Caco-2 (cell line): Measurements from ENCODE around the gene CCDC174. TPM values are rescaled to one million over a fixed set of nuclear protein-coding genes. Genes with fewer than 3 reads are reported as not detected.

Experiments
- BruUV-seq: library from RNA; stranded (reverse); fragments of 400-500 nt; replicated peaks from 2 replicates; lab custom pipeline; 2021; lab: Mats Ljungman, UMichigan
- CTCF ChIA-PET: fragments of 300-600 bp; sonication (Branson Sonifier 250); formaldehyde crosslinking; loops from one replicate; lab custom pipeline; 2022; ENCODE audit warnings: antibody characterized with exemption; lab: Charles Lee
- POLR2A ChIA-PET: fragments of 300-600 bp; sonication (Branson Sonifier 250); formaldehyde crosslinking; loops from one replicate; lab custom pipeline; 2022; ENCODE audit warnings: antibody characterized with exemption; lab: Charles Lee
- DNase-seq, 2 experiments: peaks; one replicate each; pipeline versions ENCODE4 v3.0.0 to v3.0.0-alpha.2; 2020 to 2022
- H3K27me3 ChIP-seq: replicated peaks from 2 replicates; pipeline ENCODE4 v1.6.0; 2011; ENCODE audit warnings: low read length; ENCODE audit not compliant: control insufficient read depth, insufficient read depth
- H3K36me3 ChIP-seq: 2 replicates; pipeline ENCODE4 v1.5.1; 2011; ENCODE audit warnings: low read length; ENCODE audit not compliant: control insufficient read depth, insufficient read depth
- H3K4me1 ChIP-seq: fragments of 250-450 bp; sonication (Bioruptor Pico); 2 replicates; pipeline ENCODE4 v1.5.1; 2020; ENCODE audit warnings: mild to moderate bottlenecking
- H3K4me3 ChIP-seq: 2 replicates; pipeline ENCODE4 v1.5.1; 2011; ENCODE audit warnings: low read depth, mild to moderate bottlenecking, control low read depth, low read length
- H3K9me3 ChIP-seq: fragments of 250-450 bp; sonication (Bioruptor Pico); 2 replicates; pipeline ENCODE4 v1.5.1; 2020; ENCODE audit warnings: mild to moderate bottlenecking, moderate library complexity
- H3K27ac Mint-ChIP-seq: one replicate; pipeline ENCODE4 v1.8.0; 2022; ENCODE audit warnings: mixed read lengths; ENCODE audit not compliant: unreplicated experiment
- H3K27me3 Mint-ChIP-seq: one replicate; pipeline ENCODE4 v1.8.0; 2022; ENCODE audit warnings: mixed read lengths; ENCODE audit not compliant: insufficient read depth, unreplicated experiment
- H3K36me3 Mint-ChIP-seq: one replicate; pipeline ENCODE4 v1.8.0; 2022; ENCODE audit warnings: mild to moderate bottlenecking, mixed read lengths; ENCODE audit not compliant: insufficient read depth, unreplicated experiment
- H3K4me1 Mint-ChIP-seq: one replicate; pipeline ENCODE4 v1.8.0; 2022; ENCODE audit warnings: low read depth, mixed read lengths; ENCODE audit not compliant: unreplicated experiment
- H3K4me3 Mint-ChIP-seq: one replicate; pipeline ENCODE4 v1.8.0; 2022; ENCODE audit warnings: mild to moderate bottlenecking, moderate library complexity, mixed read lengths; ENCODE audit not compliant: unreplicated experiment
- H3K9me3 Mint-ChIP-seq: one replicate; pipeline ENCODE4 v1.8.0; 2022; ENCODE audit warnings: mixed read lengths; ENCODE audit not compliant: unreplicated experiment
- CTCF ChIP-seq, 2 experiments: fragments of 200-600 bp in 1 of 2; IDR thresholded peaks; 1 replicate in 1 of 2; 2 replicates in 1 of 2; pipeline versions ENCODE4 v1.5.1 to v1.8.0; 2011 to 2022; ENCODE audit warnings: antibody characterized with exemption in 1 of 2, control low read depth in 1 of 2, inconsistent platforms in 1 of 2, low read depth in 1 of 2, low read length in 1 of 2, mild to moderate bottlenecking in 1 of 2, moderate library complexity in 1 of 2; ENCODE audit not compliant: insufficient read depth in 1 of 2, severe bottlenecking in 1 of 2, unreplicated experiment in 1 of 2
- intact Hi-C: fragments of 100-400 bp; cut with micrococcal nuclease; formaldehyde crosslinking; loops from one replicate; pipeline ENCODE4 v1.10.0; 2022; ENCODE audit not compliant: unreplicated experiment
- total RNA-seq: library from RNA; stranded (reverse); gene quantifications from 2 replicates; pipeline ENCODE4 v1.2.3, GENCODE V29; 2022

The CCDC174 gene
- total RNA-seq, 1 experiment from 2014 or later = 22.4 TPM

GRCh38 chr3:14689247-14689980 is 37.9 kb downstream of the CCDC174 start:
- ChIA-PET POLR2A (no interaction called here), CTCF (no interaction called here)
- no peak overlapping the region for H3K4me3 Mint-ChIP-seq
- intact Hi-C loops = no loop called here
- no peaks in the 10 kb centered on the region for H3K36me3 Mint-ChIP-seq
- Histone ChIP-seq H3K36me3 (no peaks in the 10 kb centered on the region), H3K4me1 (no peaks in the 10 kb centered on the region), H3K9me3 (peaks cover 9% of the 10 kb centered on the region; the same call in 1 of the 2 replicates), H3K4me3 (no peak overlapping the region), H3K27me3 (no peaks in the 10 kb centered on the region)
- no peak overlapping the region for H3K27ac Mint-ChIP-seq
- peaks cover 8% of the 10 kb centered on the region for H3K27me3 Mint-ChIP-seq
- TF ChIP-seq CTCF (IDR thresholded peaks at IDR 0.05; ENCODE audit: insufficient read depth in 1 of 2, low read depth in 1 of 2, low read length in 1 of 2, severe bottlenecking in 1 of 2, unreplicated experiment in 1 of 2) = no peak
- no peak for DNase-seq
- peaks cover 4% of the 10 kb centered on the region for H3K9me3 Mint-ChIP-seq
- H3K4me1 Mint-ChIP-seq = no peaks in the 10 kb centered on the region
- BruUV-seq = no TSS peak

GRCh38 chr3:14691239-14691638 is 39.7 kb downstream of the CCDC174 start:
- CTCF ChIA-PET = interaction anchor here (1.0 kb wide), 1 partner anchor 102 kb away, joined by 3 read pairs; no protein-coding TSS in a partner anchor
- H3K27me3 Mint-ChIP-seq = peaks cover 8% of the 10 kb centered on the region
- intact Hi-C loops = no loop called here
- TF ChIP-seq CTCF (IDR thresholded peaks at IDR 0.05; ENCODE audit: insufficient read depth in 1 of 2, low read depth in 1 of 2, low read length in 1 of 2, severe bottlenecking in 1 of 2, unreplicated experiment in 1 of 2) = no peak
- H3K27ac Mint-ChIP-seq = no peak overlapping the region
- H3K36me3 Mint-ChIP-seq = no peaks in the 10 kb centered on the region
- Histone ChIP-seq H3K4me1 (no peaks in the 10 kb centered on the region), H3K4me3 (no peak overlapping the region), H3K36me3 (no peaks in the 10 kb centered on the region), H3K27me3 (no peaks in the 10 kb centered on the region), H3K9me3 (peaks cover 9% of the 10 kb centered on the region; the same call in 1 of the 2 replicates)
- no peak for DNase-seq
- no TSS peak for BruUV-seq
- peaks cover 10% of the 10 kb centered on the region for H3K9me3 Mint-ChIP-seq
- POLR2A ChIA-PET = no interaction called here
- no peaks in the 10 kb centered on the region for H3K4me1 Mint-ChIP-seq
- H3K4me3 Mint-ChIP-seq = no peak overlapping the region

- Mint-ChIP-seq H3K9me3 (peaks cover 10% of the 10 kb centered on the region), H3K4me1 (no peaks in the 10 kb centered on the region), H3K4me3 (no peak overlapping the region), H3K36me3 (no peaks in the 10 kb centered on the region), H3K27ac (no peak overlapping the region), H3K27me3 (peaks cover 8% of the 10 kb centered on the region)
- TF ChIP-seq CTCF (IDR thresholded peaks at IDR 0.05; ENCODE audit: insufficient read depth in 1 of 2, low read depth in 1 of 2, low read length in 1 of 2, severe bottlenecking in 1 of 2, unreplicated experiment in 1 of 2) = no peak
- ChIA-PET CTCF (interaction anchor here (1.0 kb wide), 1 partner anchor 102 kb away, joined by 3 read pairs; no protein-coding TSS in a partner anchor), POLR2A (no interaction called here)
- no peaks in the 10 kb centered on the region for H3K4me1 ChIP-seq
- H3K9me3 ChIP-seq = peaks cover 9% of the 10 kb centered on the region; the same call in 1 of the 2 replicates
- intact Hi-C loops = no loop called here
- H3K27me3 ChIP-seq = no peaks in the 10 kb centered on the region
- no peak overlapping the region for H3K4me3 ChIP-seq
- BruUV-seq = no TSS peak
- H3K36me3 ChIP-seq = no peaks in the 10 kb centered on the region
- no peak for DNase-seq
These were observed 40.2 kb downstream of the CCDC174 start for GRCh38 chr3:14691719-14692118.
